GM23338 (cell line): ENCODE measurements around the gene HTD2.
"Not testable (repeated sequence)": the region's sequence is repeated elsewhere in the genome, so short reads cannot be mapped to it uniquely, and the experiment has no call there.

Source experiments
- CREB1 ChIP-seq: fragments of 250-450 bp; sonication (Bioruptor Pico); IDR thresholded peaks from 2 replicates; pipeline ENCODE4 v1.5.0; 2020; ENCODE audit warnings: low read depth, mild to moderate bottlenecking, moderate library complexity
- CTCF ChIP-seq, 2 experiments: fragments of 200-600 bp in 1 of 2; sonication (generic) in 1 of 2; conservative IDR thresholded peaks; 2 replicates each; pipeline versions ENCODE4 v1.5.1 to v1.6.1; 2016 to 2017; ENCODE audit warnings: antibody characterized with exemption in 2 of 2, low read depth in 2 of 2, mild to moderate bottlenecking in 2 of 2, moderate library complexity in 1 of 2
- EZH2 ChIP-seq: fragments of 200-600 bp; sonication (generic); IDR thresholded peaks from one replicate; pipeline ENCODE4 v1.8.0; 2017; ENCODE audit warnings: antibody characterized with exemption, mild to moderate bottlenecking, low read depth; ENCODE audit not compliant: unreplicated experiment
- EZH2phosphoT487 ChIP-seq: fragments of 200-600 bp; sonication (generic); IDR thresholded peaks from one replicate; pipeline ENCODE4 v1.8.1; 2018; ENCODE audit warnings: antibody characterized with exemption; ENCODE audit not compliant: unreplicated experiment
- JUNB ChIP-seq: IDR thresholded peaks from one replicate; pipeline ENCODE4 v1.6.1; 2016; ENCODE audit warnings: antibody characterized with exemption; ENCODE audit not compliant: unreplicated experiment
- POLR2AphosphoS5 ChIP-seq: IDR thresholded peaks from 2 replicates; pipeline ENCODE4 v1.6.1; 2016; ENCODE audit warnings: antibody characterized with exemption, low read depth
- ZNF114 ChIP-seq: fragments of 250-450 bp; sonication (Bioruptor Pico); IDR thresholded peaks from 2 replicates; pipeline ENCODE4 v1.5.0; 2020; ENCODE audit warnings: mild to moderate bottlenecking, moderate library complexity
- ZNF331 ChIP-seq: fragments of 250-450 bp; sonication (Bioruptor Pico); IDR thresholded peaks from 2 replicates; pipeline ENCODE4 v1.5.0; 2020; ENCODE audit warnings: low read depth, mild to moderate bottlenecking, moderate library complexity
- TF ChIP-seq, protein P1 (sequence below): IDR thresholded peaks from one replicate; pipeline ENCODE4 v1.6.1; 2018; ENCODE audit warnings: antibody characterized with exemption; ENCODE audit not compliant: unreplicated experiment
- TF ChIP-seq, protein P2 (sequence below): IDR thresholded peaks from 2 replicates; pipeline ENCODE4 v1.6.1; 2016; ENCODE audit warnings: antibody characterized with exemption

DNA sequence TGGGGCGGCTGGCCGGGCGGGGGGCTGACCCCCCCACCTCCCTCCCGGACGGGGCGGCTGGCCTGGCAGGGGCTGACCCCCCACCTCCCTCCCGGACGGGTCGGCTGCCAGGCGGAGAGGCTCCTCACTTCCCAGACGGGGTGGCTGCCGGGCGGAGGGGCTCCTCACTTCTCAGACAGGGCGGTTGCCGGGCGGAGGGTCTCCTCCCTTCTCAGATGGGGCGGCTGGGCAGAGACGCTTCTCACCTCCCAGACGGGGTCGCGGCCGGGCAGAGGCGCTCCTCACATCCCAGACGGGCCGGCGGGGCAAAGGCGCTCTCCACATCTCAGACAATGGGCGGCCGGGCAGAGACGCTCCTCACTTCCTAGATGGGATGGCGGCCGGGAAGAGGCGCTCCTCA, 15.9 kb upstream of the HTD2 start:
- not testable (repeated sequence) for TF ChIP-seq CTCF (conservative IDR thresholded peaks at IDR 0.05; ENCODE audit: low read depth in 2 of 2); POLR2AphosphoS5; EZH2; EZH2phosphoT487; ZNF114 (CRISPR knock-in tag); JUNB; CREB1 (CRISPR knock-in tag); ZNF331 (CRISPR knock-in tag)
- TF ChIP-seq, protein P1, sequence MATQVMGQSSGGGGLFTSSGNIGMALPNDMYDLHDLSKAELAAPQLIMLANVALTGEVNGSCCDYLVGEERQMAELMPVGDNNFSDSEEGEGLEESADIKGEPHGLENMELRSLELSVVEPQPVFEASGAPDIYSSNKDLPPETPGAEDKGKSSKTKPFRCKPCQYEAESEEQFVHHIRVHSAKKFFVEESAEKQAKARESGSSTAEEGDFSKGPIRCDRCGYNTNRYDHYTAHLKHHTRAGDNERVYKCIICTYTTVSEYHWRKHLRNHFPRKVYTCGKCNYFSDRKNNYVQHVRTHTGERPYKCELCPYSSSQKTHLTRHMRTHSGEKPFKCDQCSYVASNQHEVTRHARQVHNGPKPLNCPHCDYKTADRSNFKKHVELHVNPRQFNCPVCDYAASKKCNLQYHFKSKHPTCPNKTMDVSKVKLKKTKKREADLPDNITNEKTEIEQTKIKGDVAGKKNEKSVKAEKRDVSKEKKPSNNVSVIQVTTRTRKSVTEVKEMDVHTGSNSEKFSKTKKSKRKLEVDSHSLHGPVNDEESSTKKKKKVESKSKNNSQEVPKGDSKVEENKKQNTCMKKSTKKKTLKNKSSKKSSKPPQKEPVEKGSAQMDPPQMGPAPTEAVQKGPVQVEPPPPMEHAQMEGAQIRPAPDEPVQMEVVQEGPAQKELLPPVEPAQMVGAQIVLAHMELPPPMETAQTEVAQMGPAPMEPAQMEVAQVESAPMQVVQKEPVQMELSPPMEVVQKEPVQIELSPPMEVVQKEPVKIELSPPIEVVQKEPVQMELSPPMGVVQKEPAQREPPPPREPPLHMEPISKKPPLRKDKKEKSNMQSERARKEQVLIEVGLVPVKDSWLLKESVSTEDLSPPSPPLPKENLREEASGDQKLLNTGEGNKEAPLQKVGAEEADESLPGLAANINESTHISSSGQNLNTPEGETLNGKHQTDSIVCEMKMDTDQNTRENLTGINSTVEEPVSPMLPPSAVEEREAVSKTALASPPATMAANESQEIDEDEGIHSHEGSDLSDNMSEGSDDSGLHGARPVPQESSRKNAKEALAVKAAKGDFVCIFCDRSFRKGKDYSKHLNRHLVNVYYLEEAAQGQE, result not testable (repeated sequence)
- TF ChIP-seq, protein P2, sequence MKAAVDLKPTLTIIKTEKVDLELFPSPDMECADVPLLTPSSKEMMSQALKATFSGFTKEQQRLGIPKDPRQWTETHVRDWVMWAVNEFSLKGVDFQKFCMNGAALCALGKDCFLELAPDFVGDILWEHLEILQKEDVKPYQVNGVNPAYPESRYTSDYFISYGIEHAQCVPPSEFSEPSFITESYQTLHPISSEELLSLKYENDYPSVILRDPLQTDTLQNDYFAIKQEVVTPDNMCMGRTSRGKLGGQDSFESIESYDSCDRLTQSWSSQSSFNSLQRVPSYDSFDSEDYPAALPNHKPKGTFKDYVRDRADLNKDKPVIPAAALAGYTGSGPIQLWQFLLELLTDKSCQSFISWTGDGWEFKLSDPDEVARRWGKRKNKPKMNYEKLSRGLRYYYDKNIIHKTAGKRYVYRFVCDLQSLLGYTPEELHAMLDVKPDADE, result not testable (repeated sequence)
